ENCODE data around the gene NHEJ1.

The NHEJ1 gene

GRCh38 chr2:219056896-219057708, 103.5 kb downstream of the NHEJ1 start:
- DNase-seq: no peak

- DNase-seq: no peak
Measured at GRCh38 chr2:219056176-219056895, 104.3 kb downstream of the NHEJ1 start.

- DNase-seq: no peak
Measured at GRCh38 chr2:219054956-219055903, 105.4 kb downstream of the NHEJ1 start.

- no peak for DNase-seq
Measured at GRCh38 chr2:219049282-219049681, 111.3 kb downstream of the NHEJ1 start.

GRCh38 chr2:219045937-219046550, 114.6 kb downstream of the NHEJ1 start:
- DNase-seq: peak; percentile 12

- no peak for DNase-seq
Measured at GRCh38 chr2:219042750-219043149, 117.9 kb downstream of the NHEJ1 start.

GRCh38 chr2:219042157-219042556, 118.5 kb downstream of the NHEJ1 start:
- no peak for DNase-seq

- DNase-seq: no peak
Measured at GRCh38 chr2:219041252-219041651, 119.4 kb downstream of the NHEJ1 start, which contains the start of gene CFAP65. CFAP65 (minus strand) TSS chr2:219041516; CDS start chr2:219039048, 2,468 bp downstream.

- no peak for DNase-seq
Measured at GRCh38 chr2:219038600-219038999, 122.0 kb downstream of the NHEJ1 start.

GRCh38 chr2:219037783-219038499, 122.7 kb downstream of the NHEJ1 start:
- DNase-seq: no peak

- no peak for DNase-seq
Measured at GRCh38 chr2:219035942-219036341, 124.7 kb downstream of the NHEJ1 start.

- DNase-seq: no peak
Measured at GRCh38 chr2:219034823-219035222, 125.8 kb downstream of the NHEJ1 start.

GRCh38 chr2:219032051-219032745, 128.4 kb downstream of the NHEJ1 start:
- DNase-seq: no peak

- DNase-seq: no peak
Measured at GRCh38 chr2:219031005-219031738, 129.4 kb downstream of the NHEJ1 start.

GRCh38 chr2:219030177-219030940, 130.3 kb downstream of the NHEJ1 start:
- no peak for DNase-seq

- peak; percentile 60 for DNase-seq
Measured at GRCh38 chr2:219029829-219030165, 130.8 kb downstream of the NHEJ1 start.

- no peak for DNase-seq
Measured at GRCh38 chr2:219028996-219029828, 131.4 kb downstream of the NHEJ1 start.

GRCh38 chr2:219028141-219028540, 132.5 kb downstream of the NHEJ1 start:
- no peak for DNase-seq
